Endothelial cell of umbilical vein (primary cell): Measurements from ENCODE around the gene MAPK6. TPM values are rescaled to one million over a fixed set of nuclear protein-coding genes. Genes with fewer than 3 reads are reported as not detected.

Experiments used
- BruUV-seq: library from RNA; stranded (reverse); fragments of 400-500 nt; replicated peaks from 2 replicates; lab custom pipeline; 2021; lab: Mats Ljungman, UMichigan
- CTCF ChIA-PET: fragments of 300-600, 350-600 bp; sonication (Branson Sonifier 250); formaldehyde crosslinking; loops from one replicate; lab custom pipeline; 2021; ENCODE audit warnings: antibody characterized with exemption, inconsistent platforms; lab: Charles Lee
- POLR2A ChIA-PET: fragments of 300-600, 350-600 bp; sonication (Branson Sonifier 250); formaldehyde crosslinking; loops from one replicate; lab custom pipeline; 2021; ENCODE audit warnings: antibody characterized with exemption, inconsistent platforms; lab: Charles Lee
- DNase-seq: peaks from one replicate; pipeline ENCODE4 v3.0.0-alpha.2; 2011; ENCODE audit warnings: low read depth, low spot score
- FAIRE-seq: peaks from 2 replicates; lab custom pipeline; 2011; peaks lifted over from hg19 to GRCh38; lab: Jason Lieb, UNC
- H2AFZ ChIP-seq: 2 replicates; pipeline ENCODE4 v1.6.0; 2012; ENCODE audit warnings: low read depth, low read length, control low read depth, inconsistent platforms
- H3K27ac ChIP-seq: 2 replicates; pipeline ENCODE4 v1.5.1; 2011; ENCODE audit warnings: low read depth, mild to moderate bottlenecking, control low read depth, low read length, moderate library complexity; ENCODE audit not compliant: insufficient read depth
- H3K27me3 ChIP-seq, 2 experiments: 2 replicates each; pipeline versions ENCODE4 v1.6.0 to v1.6.1; 2011; ENCODE audit warnings: low read length in 2 of 2, mixed read lengths in 1 of 2; ENCODE audit not compliant: control insufficient read depth in 2 of 2, insufficient read depth in 2 of 2
- H3K36me3 ChIP-seq, 2 experiments: 2 replicates in 1 of 2; 3 replicates in 1 of 2; pipeline ENCODE4 v1.5.1; 2011; ENCODE audit warnings: low read length in 2 of 2, mild to moderate bottlenecking in 1 of 2, moderate library complexity in 1 of 2; ENCODE audit not compliant: control insufficient read depth in 2 of 2, insufficient read depth in 2 of 2; ENCODE audit errors: extremely low read depth in 1 of 2
- H3K4me1 ChIP-seq: 3 replicates; pipeline ENCODE4 v1.5.1; 2011; ENCODE audit warnings: mild to moderate bottlenecking, low read length; ENCODE audit not compliant: control insufficient read depth, insufficient read depth; ENCODE audit errors: extremely low read depth
- H3K4me2 ChIP-seq: 2 replicates; pipeline ENCODE4 v1.6.1; 2011; ENCODE audit warnings: low read length, control low read depth, mixed read lengths; ENCODE audit not compliant: insufficient read depth
- H3K4me3 ChIP-seq, 3 experiments: fragments of 200-600 bp in 1 of 3; sonication (generic), shearing (Covaris generic) in 1 of 3; replicated peaks in 1 of 3; 2 replicates each; pipeline ENCODE4 v1.5.1; 2011 to 2016; ENCODE audit warnings: control low read depth in 3 of 3, low read length in 3 of 3, mild to moderate bottlenecking in 2 of 3, inconsistent platforms in 1 of 3, low read depth in 1 of 3, moderate library complexity in 1 of 3; ENCODE audit not compliant: insufficient read depth in 1 of 3
- H3K79me2 ChIP-seq: 2 replicates; pipeline ENCODE4 v1.6.0; 2012; ENCODE audit warnings: low read length, inconsistent platforms; ENCODE audit not compliant: control insufficient read depth, insufficient read depth
- H3K9ac ChIP-seq: replicated peaks from 2 replicates; pipeline ENCODE3; 2011; ENCODE audit warnings: low read length, control low read depth; ENCODE audit not compliant: insufficient read depth; ENCODE audit errors: extremely low read depth
- H3K9me1 ChIP-seq: replicated peaks from 3 replicates; pipeline ENCODE4 v1.6.0; 2011; ENCODE audit warnings: mild to moderate bottlenecking, low read length; ENCODE audit not compliant: control insufficient read depth, insufficient read depth; ENCODE audit errors: extremely low read depth
- H3K9me3 ChIP-seq: replicated peaks from 2 replicates; pipeline ENCODE4 v1.5.1; 2012; ENCODE audit warnings: low read length, inconsistent platforms; ENCODE audit not compliant: control insufficient read depth, insufficient read depth
- H4K20me1 ChIP-seq: replicated peaks from 2 replicates; pipeline ENCODE3; 2011; ENCODE audit warnings: mild to moderate bottlenecking, low read length; ENCODE audit not compliant: control insufficient read depth, insufficient read depth; ENCODE audit errors: extremely low read depth
- CTCF ChIP-seq, 2 donors: IDR thresholded peaks; 1 replicate in 1 of 2; 2 replicates in 1 of 2; pipeline ENCODE4 v1.5.1; 2011; ENCODE audit warnings: low read length in 2 of 2, mild to moderate bottlenecking in 2 of 2, moderate library complexity in 2 of 2, control low read depth in 1 of 2, inconsistent platforms in 1 of 2, low read depth in 1 of 2; ENCODE audit not compliant: insufficient read depth in 1 of 2; ENCODE audit errors: extremely low read depth in 1 of 2
- GATA2 ChIP-seq: IDR thresholded peaks from 2 replicates; pipeline ENCODE4 v1.7.0; 2011; ENCODE audit warnings: low read depth, mild to moderate bottlenecking, moderate library complexity, mixed read lengths, low read length; ENCODE audit not compliant: insufficient read length, insufficient read depth
- JUN ChIP-seq: IDR thresholded peaks from 2 replicates; pipeline ENCODE4 v1.6.1; 2011; ENCODE audit warnings: borderline replicate concordance, low read depth; ENCODE audit not compliant: insufficient read length, insufficient read depth
- POLR2AphosphoS5 ChIP-seq: IDR thresholded peaks from 2 replicates; pipeline ENCODE4 v1.6.1; 2012; ENCODE audit warnings: low read depth, mild to moderate bottlenecking, control low read depth, low read length, moderate library complexity; ENCODE audit not compliant: insufficient read depth
- dilution Hi-C: fragments of 300-500 bp; cut with MboI; formaldehyde crosslinking; loops from one replicate; pipeline ENCODE4 v1.15.0; 2019; ENCODE audit warnings: low sequenced_read_pairs; ENCODE audit not compliant: extremely low pct_ligation_motif_present
- intact Hi-C: fragments of 100-400 bp; cut with micrococcal nuclease; formaldehyde crosslinking; loops from one replicate; pipeline ENCODE4 v1.10.0; 2022
- polyA plus RNA-seq, 4 experiments: library from polyadenylated mRNA; depleted of rRNA in 3 of 4; stranded (reverse) in 3 of 4; unstranded in 1 of 4; fragments of >200 nt; gene quantifications; 2 replicates each; pipeline versions ENCODE4 v1.2.1 to v1.2.3, GENCODE V29; 2011 to 2012; ENCODE audit warnings: missing spikeins in 1 of 4
- total RNA-seq: library from RNA; stranded (reverse); gene quantifications from 2 replicates; pipeline ENCODE4 v1.2.3, GENCODE V29; 2021

MAPK6 gene
- total and polyA plus RNA-seq, 2 donors (not counting 3 experiments of a cell fraction or from before 2014, with no cell fraction given): 10.9 to 37.4 TPM

DNA sequence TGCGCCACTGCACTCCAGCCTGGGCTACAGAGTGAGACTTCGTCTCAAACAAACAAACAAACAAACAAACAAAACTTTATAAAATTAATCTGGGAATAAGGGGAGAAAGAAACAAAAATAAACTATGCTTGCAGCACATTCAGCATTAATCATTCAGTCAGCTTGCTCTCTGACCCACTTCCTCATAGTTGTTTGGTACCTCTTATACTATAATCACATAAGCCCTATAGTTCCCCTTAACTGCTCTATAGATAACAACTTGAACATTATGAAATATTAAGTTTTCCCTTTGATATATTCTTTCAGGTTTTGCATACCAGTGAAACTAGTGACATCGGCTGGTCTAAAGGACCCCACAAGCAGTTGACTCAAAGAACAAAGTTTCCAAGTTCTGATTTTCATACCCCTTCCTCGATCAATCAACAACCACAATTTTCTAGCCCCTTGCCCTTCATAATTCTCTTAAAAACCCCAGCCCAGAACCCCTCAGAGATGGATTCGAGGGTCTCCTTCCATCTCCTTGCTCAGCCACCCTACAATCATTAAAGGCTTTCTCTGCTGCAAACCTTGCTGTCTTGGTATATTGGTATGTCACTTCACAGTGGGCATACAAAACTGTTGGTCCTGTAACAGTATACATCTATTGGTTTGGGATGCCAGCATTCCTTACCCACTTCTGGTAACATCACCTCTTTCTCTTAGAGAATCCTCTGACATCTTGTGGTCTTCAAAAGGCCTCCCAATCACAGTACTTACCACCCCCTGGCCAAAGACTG, 67.2 kb downstream of the MAPK6 start:
- Histone ChIP-seq H3K79me2 (no peaks in the 10 kb centered on the region), H3K27ac (no peak overlapping the region), H3K36me3 (no peaks in the 10 kb centered on the region), H3K9me3 (peaks cover 3% of the 10 kb centered on the region), H2AFZ (no peak overlapping the region), H3K4me2 (no peak overlapping the region), H3K4me3 (no peak overlapping the region), H4K20me1 (no peaks in the 10 kb centered on the region), H3K9ac (no peak overlapping the region), H3K9me1 (no peaks in the 10 kb centered on the region), H3K4me1 (peaks cover 4% of the 10 kb centered on the region), H3K27me3 (no peaks in the 10 kb centered on the region)
- no peak for FAIRE-seq
- no peak for DNase-seq
- ChIA-PET POLR2A (no interaction called here), CTCF (no interaction called here)
- no TSS peak for BruUV-seq
- TF ChIP-seq GATA2 (no peak), JUN (no peak), CTCF (IDR thresholded peaks at IDR 0.05; ENCODE audit: extremely low read depth in 1 of 2, insufficient read depth in 1 of 2, low read depth in 1 of 2, low read length in 2 of 2) (no peak), POLR2AphosphoS5 (no peak)
- dilution Hi-C loops: no loop called here
- intact Hi-C loops: no loop called here
